ENCODE data around the gene STBD1.

DNA sequence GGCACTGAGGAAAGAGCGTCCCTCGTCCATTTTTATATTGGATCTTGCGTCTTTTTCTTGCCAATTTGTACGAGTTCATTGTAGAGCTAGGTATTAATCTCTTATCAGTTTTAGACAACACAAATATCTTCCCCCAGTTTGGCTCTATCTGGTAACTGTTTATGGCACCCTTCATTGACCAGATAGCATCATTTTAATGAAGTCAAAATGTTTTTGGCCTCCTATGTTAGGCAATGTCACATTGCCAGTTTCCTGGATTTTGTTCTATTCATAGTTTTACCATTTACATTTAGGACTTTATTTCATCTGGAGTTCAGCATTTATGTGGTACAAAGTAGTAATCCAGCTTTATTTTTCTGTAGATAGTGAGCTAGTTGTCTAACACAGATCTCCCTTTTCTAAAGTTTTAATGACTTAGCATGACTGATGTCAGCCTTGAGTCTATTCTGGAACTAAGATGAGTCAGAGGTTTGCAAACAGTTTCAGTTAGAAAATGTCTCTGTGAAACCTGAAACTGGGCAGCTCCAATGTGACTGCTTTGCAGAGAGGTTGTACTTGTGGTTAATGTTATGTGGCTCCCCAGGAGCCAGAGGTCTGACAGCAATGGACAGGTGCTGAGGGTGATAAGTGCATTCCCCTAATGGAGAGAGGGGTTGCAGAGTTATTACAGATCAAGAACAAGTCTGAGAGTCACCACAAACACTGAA, 5.3 kb upstream of the STBD1 start:
- TF ChIP-seq POLR2A (IDR thresholded peaks at IDR 0.05; ENCODE audit: low read depth) (no peak), CTCF (IDR thresholded peaks at IDR 0.05) (no peak)
